ENCODE data around the gene ZBED4.
"Not testable (repeated sequence)": the region's sequence is repeated elsewhere in the genome, so short reads cannot be mapped to it uniquely, and the experiment has no call there.

ZBED4 gene

GRCh38 chr22:49838771-49839717 lies 14.6 kb upstream of the ZBED4 start:
- Mint-ChIP-seq H3K36me3 (peaks cover 2% of the 10 kb centered on the region), H3K9me3 (no peaks in the 10 kb centered on the region), H3K4me3 (peak overlapping the region; percentile 69), H3K27me3 (peaks cover 10% of the 10 kb centered on the region), H3K4me1 (peaks cover 5% of the 10 kb centered on the region), H3K27ac (peak overlapping the region; percentile 45)
- ATAC-seq (ENCODE audit: low read depth) (peak; percentile 93), DNase-seq (ENCODE audit: low spot score in 2 of 2) (no peak)

GRCh38 chr22:49845241-49845640 lies 8.4 kb upstream of the ZBED4 start:
- no peak for ATAC-seq (ENCODE audit: low read depth)
- DNase-seq (ENCODE audit: low spot score in 2 of 2): no peak
- peaks cover 4% of the 10 kb centered on the region for H3K4me1 Mint-ChIP-seq
- no peak overlapping the region for H3K27ac Mint-ChIP-seq
- peaks cover 5% of the 10 kb centered on the region for H3K27me3 Mint-ChIP-seq
- no peaks in the 10 kb centered on the region for H3K9me3 Mint-ChIP-seq
- no peak overlapping the region for H3K4me3 Mint-ChIP-seq
- H3K36me3 Mint-ChIP-seq: no peaks in the 10 kb centered on the region

GRCh38 chr22:49845666-49846459 lies 7.8 kb upstream of the ZBED4 start:
- peaks cover 4% of the 10 kb centered on the region for H3K4me1 Mint-ChIP-seq
- H3K36me3 Mint-ChIP-seq: no peaks in the 10 kb centered on the region

GRCh38 chr22:49847751-49848689 lies 5.6 kb upstream of the ZBED4 start:
- DNase-seq (ENCODE audit: low spot score in 2 of 2): no peak
- no peak overlapping the region for H3K27ac Mint-ChIP-seq
- no peaks in the 10 kb centered on the region for H3K9me3 Mint-ChIP-seq
- H3K4me3 Mint-ChIP-seq: peak overlapping the region; percentile 14
- no peak for ATAC-seq (ENCODE audit: low read depth)
- peaks cover 17% of the 10 kb centered on the region for H3K27me3 Mint-ChIP-seq
- peaks cover 8% of the 10 kb centered on the region for H3K4me1 Mint-ChIP-seq
- peaks cover 2% of the 10 kb centered on the region for H3K36me3 Mint-ChIP-seq

More at GRCh38 chr22:49845666-49846459, 7.8 kb upstream of the ZBED4 start:
- DNase-seq (ENCODE audit: low spot score in 2 of 2): no peak
- Mint-ChIP-seq H3K4me3 (no peak overlapping the region), H3K27ac (no peak overlapping the region), H3K9me3 (no peaks in the 10 kb centered on the region), H3K27me3 (peaks cover 11% of the 10 kb centered on the region)
- no peak for ATAC-seq (ENCODE audit: low read depth)

- peaks cover 8% of the 10 kb centered on the region for H3K4me1 Mint-ChIP-seq
- H3K27ac Mint-ChIP-seq: no peak overlapping the region
- no peaks in the 10 kb centered on the region for H3K9me3 Mint-ChIP-seq
- H3K27me3 Mint-ChIP-seq: peaks cover 17% of the 10 kb centered on the region
- peaks cover 2% of the 10 kb centered on the region for H3K36me3 Mint-ChIP-seq
- DNase-seq (ENCODE audit: low spot score in 2 of 2): no peak
- no peak for ATAC-seq (ENCODE audit: low read depth)
- peak overlapping the region; percentile 41 for H3K4me3 Mint-ChIP-seq
These were observed 4.9 kb upstream of the ZBED4 start for GRCh38 chr22:49848690-49849160.

- Mint-ChIP-seq H3K36me3 (peaks cover 2% of the 10 kb centered on the region), H3K27ac (no peak overlapping the region), H3K9me3 (no peaks in the 10 kb centered on the region)
These were observed 4.3 kb upstream of the ZBED4 start for GRCh38 chr22:49849161-49850020.

GRCh38 chr22:49850021-49850911 lies 3.4 kb upstream of the ZBED4 start:
- H3K9me3 Mint-ChIP-seq: no peaks in the 10 kb centered on the region
- peaks cover 9% of the 10 kb centered on the region for H3K4me1 Mint-ChIP-seq
- H3K27me3 Mint-ChIP-seq: peaks cover 17% of the 10 kb centered on the region
- no peak overlapping the region for H3K27ac Mint-ChIP-seq
- no peak for DNase-seq (ENCODE audit: low spot score in 2 of 2)
- peaks cover 2% of the 10 kb centered on the region for H3K36me3 Mint-ChIP-seq
- H3K4me3 Mint-ChIP-seq: peak overlapping the region; percentile 55
- no peak for ATAC-seq (ENCODE audit: low read depth)

More at GRCh38 chr22:49849161-49850020, 4.3 kb upstream of the ZBED4 start:
- no peak for DNase-seq (ENCODE audit: low spot score in 2 of 2)
- no peak for ATAC-seq (ENCODE audit: low read depth)
- Mint-ChIP-seq H3K4me1 (peaks cover 8% of the 10 kb centered on the region), H3K27me3 (peaks cover 17% of the 10 kb centered on the region), H3K4me3 (peak overlapping the region; percentile 55)

GRCh38 chr22:49850959-49851802 lies 2.5 kb upstream of the ZBED4 start:
- Mint-ChIP-seq H3K27me3 (peaks cover 14% of the 10 kb centered on the region), H3K27ac (no peak overlapping the region)

GRCh38 chr22:49852568-49852897 lies 1.1 kb upstream of the ZBED4 start:
- peaks cover 22% of the 10 kb centered on the region for H3K4me1 Mint-ChIP-seq
- not testable (repeated sequence) for H3K9me3 Mint-ChIP-seq; DNase-seq (ENCODE audit: low spot score in 2 of 2); ATAC-seq (ENCODE audit: low read depth); H3K27ac Mint-ChIP-seq; H3K36me3 Mint-ChIP-seq
- peaks cover 14% of the 10 kb centered on the region for H3K27me3 Mint-ChIP-seq
- H3K4me3 Mint-ChIP-seq: peak overlapping the region; percentile 69

More at GRCh38 chr22:49850959-49851802, 2.5 kb upstream of the ZBED4 start:
- no peak for ATAC-seq (ENCODE audit: low read depth)
- peak overlapping the region; percentile 74 for H3K4me3 Mint-ChIP-seq
- peaks cover 19% of the 10 kb centered on the region for H3K4me1 Mint-ChIP-seq
- H3K36me3 Mint-ChIP-seq: peaks cover 2% of the 10 kb centered on the region
- no peaks in the 10 kb centered on the region for H3K9me3 Mint-ChIP-seq
- DNase-seq (ENCODE audit: low spot score in 2 of 2): no peak

GRCh38 chr22:49853981-49854831 lies 562 bp downstream of the ZBED4 start:
- Mint-ChIP-seq H3K27me3 (peaks cover 12% of the 10 kb centered on the region), H3K36me3 (peaks cover 3% of the 10 kb centered on the region), H3K4me1 (peaks cover 22% of the 10 kb centered on the region), H3K9me3 (no peaks in the 10 kb centered on the region), H3K27ac (peak overlapping the region; percentile 85), H3K4me3 (peak overlapping the region; percentile 97)
- no peak for ATAC-seq (ENCODE audit: low read depth)
- no peak for DNase-seq (ENCODE audit: low spot score in 2 of 2)
